ENCODE measurements around the gene SHQ1.
"Not testable (repeated sequence)": the region's sequence is repeated elsewhere in the genome, so short reads cannot be mapped to it uniquely, and the experiment has no call there.

SHQ1 gene

GRCh38 chr3:72746430-72747411, 101.5 kb downstream of the SHQ1 start:
- no peak for DNase-seq

GRCh38 chr3:72745146-72745999, 102.9 kb downstream of the SHQ1 start:
- no peak for DNase-seq

- no peak for DNase-seq
Observed at GRCh38 chr3:72744330-72744729, 103.9 kb downstream of the SHQ1 start.

- DNase-seq = no peak
Observed at GRCh38 chr3:72739531-72740466, 108.4 kb downstream of the SHQ1 start.

- peak; percentile 90 for DNase-seq
Observed at GRCh38 chr3:72738752-72739530, 109.3 kb downstream of the SHQ1 start.

GRCh38 chr3:72735072-72735471, 113.2 kb downstream of the SHQ1 start:
- not testable (repeated sequence) for DNase-seq

- no peak for DNase-seq
Observed at GRCh38 chr3:72733676-72734075, 114.6 kb downstream of the SHQ1 start.

GRCh38 chr3:72732666-72733345, 115.4 kb downstream of the SHQ1 start:
- not testable (repeated sequence) for DNase-seq

GRCh38 chr3:72728958-72729467, 119.2 kb downstream of the SHQ1 start:
- no peak for DNase-seq

- no peak for DNase-seq
Observed at GRCh38 chr3:72728329-72728889, 119.8 kb downstream of the SHQ1 start.

GRCh38 chr3:72727726-72728125, 120.5 kb downstream of the SHQ1 start:
- DNase-seq = no peak

GRCh38 chr3:72727172-72727571, 121.1 kb downstream of the SHQ1 start:
- DNase-seq = no peak

- no peak for DNase-seq
Observed at GRCh38 chr3:72725229-72725628, 123.0 kb downstream of the SHQ1 start.

GRCh38 chr3:72724070-72724469, 124.2 kb downstream of the SHQ1 start:
- no peak for DNase-seq

- no peak for DNase-seq
Observed at GRCh38 chr3:72722930-72723726, 125.1 kb downstream of the SHQ1 start.

- DNase-seq = no peak
Observed at GRCh38 chr3:72721683-72722381, 126.4 kb downstream of the SHQ1 start.

GRCh38 chr3:72720566-72720965, 127.7 kb downstream of the SHQ1 start:
- DNase-seq = no peak

GRCh38 chr3:72719137-72719536, 129.1 kb downstream of the SHQ1 start:
- DNase-seq = no peak

- not testable (repeated sequence) for DNase-seq
Observed at GRCh38 chr3:72714135-72714534, 134.1 kb downstream of the SHQ1 start.

Measured in activated effector memory CD4-positive, alpha-beta T cell treated with anti-CD3 and anti-CD28 coated beads, Interleukin-2, amount 50 U/mL, for 16 hours (primary cell).